Mesendoderm (in vitro differentiated cells): Measurements from ENCODE around the gene NIT2.

ENCODE experiments used
- DNase-seq: peaks from one replicate; pipeline ENCODE4 v3.0.0; 2013
- H2AK5ac ChIP-seq: 2 replicates; pipeline ENCODE4 v1.6.1; 2013; ENCODE audit warnings: low read length, inconsistent platforms
- H2BK120ac ChIP-seq: 2 replicates; pipeline ENCODE4 v1.6.1; 2013; ENCODE audit warnings: low read depth, mild to moderate bottlenecking, low read length, moderate library complexity, mixed read lengths
- H2BK15ac ChIP-seq: replicated peaks from 2 replicates; pipeline ENCODE4 v1.6.1; 2013; ENCODE audit warnings: low read depth, mild to moderate bottlenecking, moderate library complexity
- H2BK5ac ChIP-seq: 2 replicates; pipeline ENCODE4 v1.6.1; 2013; ENCODE audit warnings: low read length, inconsistent platforms
- H3K18ac ChIP-seq: 2 replicates; pipeline ENCODE4 v1.6.1; 2013; ENCODE audit warnings: mild to moderate bottlenecking, low read length, mixed read lengths
- H3K23ac ChIP-seq: one replicate; pipeline ENCODE4 v1.6.1; 2013; ENCODE audit warnings: low read length
- H3K27ac ChIP-seq: 2 replicates; pipeline ENCODE4 v1.5.1; 2013; ENCODE audit warnings: low read depth, mild to moderate bottlenecking, inconsistent platforms, low read length, moderate library complexity
- H3K27me3 ChIP-seq: 2 replicates; pipeline ENCODE4 v1.6.1; 2013; ENCODE audit warnings: low read length, control low read depth, mild to moderate bottlenecking, inconsistent platforms; ENCODE audit not compliant: insufficient read depth, poor library complexity
- H3K36me3 ChIP-seq: 2 replicates; pipeline ENCODE4 v1.6.1; 2013; ENCODE audit warnings: low read length, inconsistent platforms; ENCODE audit not compliant: control insufficient read depth, insufficient read depth
- H3K4ac ChIP-seq: one replicate; pipeline ENCODE4 v1.6.1; 2013; ENCODE audit warnings: low read depth, mild to moderate bottlenecking, low read length, moderate library complexity
- H3K4me1 ChIP-seq: 2 replicates; pipeline ENCODE4 v1.6.1; 2013; ENCODE audit warnings: low read depth, low read length, inconsistent platforms; ENCODE audit not compliant: control insufficient read depth
- H3K4me2 ChIP-seq: 2 replicates; pipeline ENCODE4 v1.6.1; 2013; ENCODE audit warnings: low read length
- H3K4me3 ChIP-seq: 2 replicates; pipeline ENCODE4 v1.5.1; 2013; ENCODE audit warnings: mild to moderate bottlenecking, low read length
- H3K56ac ChIP-seq: one replicate; pipeline ENCODE4 v1.6.1; 2013; ENCODE audit warnings: low read length
- H3K79me1 ChIP-seq: 2 replicates; pipeline ENCODE4 v1.6.1; 2013; ENCODE audit warnings: low read length, inconsistent platforms
- H3K79me2 ChIP-seq: 2 replicates; pipeline ENCODE4 v1.6.1; 2013; ENCODE audit warnings: mild to moderate bottlenecking, low read length; ENCODE audit not compliant: control insufficient read depth, insufficient read depth
- H3K9ac ChIP-seq: 2 replicates; pipeline ENCODE4 v1.6.1; 2013; ENCODE audit warnings: low read length, inconsistent platforms
- H4K5ac ChIP-seq: one replicate; pipeline ENCODE4 v1.6.1; 2013; ENCODE audit warnings: low read length
- H4K8ac ChIP-seq: one replicate; pipeline ENCODE4 v1.6.1; 2013; ENCODE audit warnings: low read depth, mild to moderate bottlenecking, control low read depth, low read length, moderate library complexity
- WGBS: extraction: QIAGEN DNeasy Blood & Tissue Kit; methylation state at CpG from one replicate; pipeline ENCODE4 v1.1.7; 2013; ENCODE audit warnings: low lambda C conversion rate, missing lambda C conversion rate; ENCODE audit not compliant: insufficient coverage; ENCODE audit errors: extremely low coverage; 5-methylcytosine and 5-hydroxymethylcytosine counted together

Gene NIT2

GRCh38 chr3:100368441-100368840, 33.9 kb downstream of the NIT2 start:
- Histone ChIP-seq H2AK5ac (no peak overlapping the region), H3K18ac (no peak overlapping the region), H3K56ac (no peak overlapping the region), H3K4ac (no peak overlapping the region), H3K27ac (no peak overlapping the region), H3K4me3 (no peak overlapping the region), H3K23ac (no peak overlapping the region), H3K79me2 (no peaks in the 10 kb centered on the region), H2BK5ac (no peak overlapping the region), H4K8ac (no peak overlapping the region), H3K9ac (no peak overlapping the region), H3K27me3 (no peaks in the 10 kb centered on the region), H2BK120ac (no peak overlapping the region), H2BK15ac (no peak overlapping the region), H4K5ac (no peak overlapping the region), H3K79me1 (no peaks in the 10 kb centered on the region), H3K36me3 (peaks cover 4% of the 10 kb centered on the region), H3K4me1 (no peaks in the 10 kb centered on the region), H3K4me2 (no peak overlapping the region)
- no CpG with 5 or more reads among the region's 8 CpGs for WGBS
- DNase-seq, result no peak

DNA sequence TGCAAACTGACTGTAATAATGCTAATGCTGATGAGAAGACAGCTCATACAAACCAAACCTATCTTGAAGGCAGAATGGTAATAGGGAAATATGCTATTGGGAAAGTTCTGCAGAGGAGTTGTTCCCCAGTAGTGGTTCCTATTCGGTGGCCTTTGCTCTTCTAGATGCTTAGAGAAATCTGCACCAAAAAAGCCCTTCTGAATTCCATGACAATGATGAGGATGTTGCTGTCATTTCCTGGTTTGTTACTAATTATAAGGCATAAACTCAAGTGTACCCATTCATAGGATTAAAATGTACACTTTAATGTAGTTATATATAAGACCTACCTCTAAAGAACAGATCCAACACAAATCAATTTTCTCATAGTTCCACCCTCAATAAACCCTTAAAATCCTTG, 36.2 kb downstream of the NIT2 start:
- no peak overlapping the region for H3K18ac ChIP-seq
- no peaks in the 10 kb centered on the region for H3K27me3 ChIP-seq
- no peak overlapping the region for H3K4ac ChIP-seq
- no CpG with 5 or more reads among the region's 1 CpG for WGBS
- H3K79me1 ChIP-seq, result no peaks in the 10 kb centered on the region
- no peak overlapping the region for H3K56ac ChIP-seq
- H2BK120ac ChIP-seq, result no peak overlapping the region
- H4K8ac ChIP-seq, result no peak overlapping the region
- no peak overlapping the region for H4K5ac ChIP-seq
- peaks cover 2% of the 10 kb centered on the region for H3K36me3 ChIP-seq
- H3K4me3 ChIP-seq, result no peak overlapping the region
- no peak overlapping the region for H2BK5ac ChIP-seq
- no peak overlapping the region for H3K4me2 ChIP-seq
- no peak overlapping the region for H3K23ac ChIP-seq
- H3K27ac ChIP-seq, result no peak overlapping the region
- H3K4me1 ChIP-seq, result no peaks in the 10 kb centered on the region
- no peak for DNase-seq
- no peak overlapping the region for H2AK5ac ChIP-seq
- H2BK15ac ChIP-seq, result no peak overlapping the region
- no peak overlapping the region for H3K9ac ChIP-seq
- no peaks in the 10 kb centered on the region for H3K79me2 ChIP-seq

DNA sequence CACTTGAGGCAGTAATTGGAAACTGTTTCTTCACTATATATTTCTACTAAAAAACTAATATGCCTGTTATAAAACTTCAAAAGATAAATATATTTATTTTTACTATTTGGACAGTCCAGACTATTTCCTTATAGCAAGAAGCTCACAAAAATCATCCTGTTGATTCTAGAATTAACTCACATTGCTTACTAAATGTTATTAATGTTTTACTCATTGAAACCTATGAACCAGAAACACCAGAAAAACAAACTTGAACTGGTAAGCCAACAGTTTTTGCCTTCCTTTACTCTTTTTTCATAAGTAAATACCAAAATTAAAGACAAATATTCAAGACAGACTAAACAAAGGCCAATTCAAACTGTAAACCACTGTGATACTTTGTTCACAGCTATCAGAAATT, 40.0 kb downstream of the NIT2 start:
- DNase-seq, result no peak
- Histone ChIP-seq H3K36me3 (peaks cover 4% of the 10 kb centered on the region), H2AK5ac (no peak overlapping the region), H2BK15ac (no peak overlapping the region), H3K9ac (no peak overlapping the region), H3K56ac (no peak overlapping the region), H3K27ac (no peak overlapping the region), H4K8ac (no peak overlapping the region), H3K4ac (no peak overlapping the region), H3K23ac (no peak overlapping the region), H3K4me3 (no peak overlapping the region), H3K79me2 (no peaks in the 10 kb centered on the region), H3K18ac (no peak overlapping the region), H3K79me1 (no peaks in the 10 kb centered on the region), H2BK5ac (no peak overlapping the region), H2BK120ac (no peak overlapping the region), H3K27me3 (no peaks in the 10 kb centered on the region), H3K4me2 (no peak overlapping the region), H4K5ac (no peak overlapping the region), H3K4me1 (no peaks in the 10 kb centered on the region)

- H2AK5ac ChIP-seq, result no peak overlapping the region
- H3K4ac ChIP-seq, result no peak overlapping the region
- no peak overlapping the region for H4K8ac ChIP-seq
- no peak overlapping the region for H3K56ac ChIP-seq
- no peak overlapping the region for H3K4me3 ChIP-seq
- DNase-seq, result no peak
- H3K79me2 ChIP-seq, result no peaks in the 10 kb centered on the region
- H3K4me1 ChIP-seq, result no peaks in the 10 kb centered on the region
- H2BK120ac ChIP-seq, result no peak overlapping the region
- H3K27ac ChIP-seq, result no peak overlapping the region
- no peak overlapping the region for H3K18ac ChIP-seq
- no peak overlapping the region for H2BK5ac ChIP-seq
- H3K9ac ChIP-seq, result no peak overlapping the region
- no CpG with 5 or more reads among the region's 4 CpGs for WGBS
- no peaks in the 10 kb centered on the region for H3K27me3 ChIP-seq
- H3K4me2 ChIP-seq, result no peak overlapping the region
- no peak overlapping the region for H2BK15ac ChIP-seq
- no peak overlapping the region for H3K23ac ChIP-seq
- H3K79me1 ChIP-seq, result no peaks in the 10 kb centered on the region
- peaks cover 4% of the 10 kb centered on the region for H3K36me3 ChIP-seq
- no peak overlapping the region for H4K5ac ChIP-seq
Measured at GRCh38 chr3:100376301-100376700, 41.7 kb downstream of the NIT2 start.

DNA sequence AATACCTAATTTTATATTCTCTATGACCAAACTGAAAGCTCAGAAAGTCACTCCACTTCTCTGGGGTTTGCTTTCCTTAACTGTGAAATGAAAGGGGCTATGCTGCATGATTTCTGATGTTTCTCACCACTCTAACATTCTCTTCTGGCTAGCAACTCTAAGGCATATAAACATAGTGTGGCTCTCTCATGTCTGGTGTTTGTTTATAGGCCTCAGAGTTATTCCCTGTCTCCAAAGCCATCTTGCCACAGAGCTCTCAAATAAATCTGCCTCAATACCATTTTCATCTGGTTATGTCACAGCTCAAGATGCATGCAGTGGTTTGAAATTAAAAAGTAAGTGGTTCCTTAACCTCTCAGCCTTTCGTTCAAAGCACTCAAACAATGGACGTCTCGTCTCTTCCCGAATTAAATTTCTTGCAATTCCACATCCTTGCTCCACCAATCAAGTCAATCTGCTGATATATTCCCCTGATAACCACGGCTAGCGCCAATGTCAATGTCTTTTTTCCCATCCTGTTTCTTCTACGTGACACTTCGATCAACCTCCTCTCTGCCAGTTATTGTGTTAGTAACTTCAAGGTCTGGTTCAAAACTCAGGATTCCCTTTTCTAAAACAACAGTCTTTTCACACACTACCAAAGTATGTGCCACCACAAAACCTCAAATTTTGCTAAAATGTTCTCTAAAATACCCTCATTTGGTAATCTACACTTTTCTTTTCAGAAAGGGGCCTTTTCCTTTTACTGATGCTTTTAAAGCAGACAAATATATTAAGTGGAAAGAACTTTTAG, 50.4 kb downstream of the NIT2 start:
- Histone ChIP-seq H3K4me1 (no peaks in the 10 kb centered on the region), H3K56ac (no peak overlapping the region)

DNA sequence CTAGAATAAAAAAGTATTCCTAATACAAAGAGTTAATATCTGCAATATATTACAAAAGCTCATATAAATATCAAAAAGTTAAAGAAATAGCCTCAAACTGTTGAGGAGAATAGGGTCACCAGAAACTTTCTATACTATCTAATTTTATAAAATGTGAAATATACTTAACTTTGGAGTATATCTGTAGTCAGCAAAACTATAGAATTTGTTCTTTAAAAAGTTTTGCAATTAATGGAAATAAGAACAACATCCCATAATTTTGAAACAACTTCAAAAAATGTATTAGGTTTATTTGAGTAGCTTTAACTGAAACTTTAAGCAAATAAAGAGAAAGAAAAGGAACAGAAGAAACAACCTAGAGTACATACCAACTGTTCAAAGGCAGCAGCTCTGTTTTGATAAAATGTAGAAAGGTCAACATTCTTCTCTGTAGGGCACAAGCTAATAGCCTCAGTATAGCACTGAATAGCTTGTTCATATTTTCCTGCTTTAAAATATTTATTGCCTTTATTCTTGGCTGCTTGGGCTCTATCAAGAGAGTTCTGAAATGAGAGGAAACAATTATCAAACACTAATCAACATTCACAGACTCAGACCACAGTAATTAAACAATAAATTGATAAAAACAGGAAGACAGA, 52.0 kb downstream of the NIT2 start:
- Histone ChIP-seq H3K79me2 (peaks cover 17% of the 10 kb centered on the region), H3K27ac (no peak overlapping the region), H3K4me1 (no peaks in the 10 kb centered on the region), H2BK15ac (no peak overlapping the region), H3K23ac (no peak overlapping the region), H4K8ac (no peak overlapping the region), H2BK5ac (no peak overlapping the region), H3K18ac (no peak overlapping the region), H3K27me3 (no peaks in the 10 kb centered on the region), H3K4me2 (no peak overlapping the region), H2AK5ac (no peak overlapping the region), H3K9ac (no peak overlapping the region), H3K79me1 (peaks cover 4% of the 10 kb centered on the region), H3K4me3 (no peak overlapping the region), H3K56ac (no peak overlapping the region), H3K4ac (no peak overlapping the region), H2BK120ac (no peak overlapping the region), H4K5ac (no peak overlapping the region), H3K36me3 (peaks cover 3% of the 10 kb centered on the region)
- no peak for DNase-seq

More for the DNA sequence above, 50.4 kb downstream of the NIT2 start:
- WGBS, result 100% methylated on average over 1 of the region's 8 CpGs
- Histone ChIP-seq H3K27ac (no peak overlapping the region), H2AK5ac (no peak overlapping the region), H3K4me2 (no peak overlapping the region), H3K4ac (no peak overlapping the region), H3K36me3 (peaks cover 5% of the 10 kb centered on the region), H3K18ac (no peak overlapping the region), H2BK15ac (no peak overlapping the region), H3K4me3 (no peak overlapping the region), H2BK5ac (no peak overlapping the region), H3K23ac (no peak overlapping the region), H3K9ac (no peak overlapping the region), H2BK120ac (no peak overlapping the region), H4K8ac (no peak overlapping the region), H4K5ac (no peak overlapping the region), H3K79me2 (peaks cover 11% of the 10 kb centered on the region), H3K27me3 (no peaks in the 10 kb centered on the region), H3K79me1 (peaks cover 4% of the 10 kb centered on the region)
- DNase-seq, result no peak
